CD14-positive monocyte (primary cell): Measurements from ENCODE around the gene ASB4. TPM values are rescaled to one million over a fixed set of nuclear protein-coding genes. Genes with fewer than 3 reads are reported as not detected.

Source experiments
- DNase-seq, 3 donors: peaks; one replicate each; pipeline ENCODE4 v3.0.0-alpha.2; 2011 to 2022
- H2AFZ ChIP-seq: 2 replicates; pipeline ENCODE4 v1.6.0; 2012; ENCODE audit warnings: mild to moderate bottlenecking, low read depth, low read length, inconsistent platforms; ENCODE audit not compliant: insufficient read depth, poor library complexity, severe bottlenecking
- H3K27ac ChIP-seq, 2 donors: 1 replicate in 1 of 2; 2 replicates in 1 of 2; pipeline ENCODE4 v1.5.1; 2012 to 2013; ENCODE audit warnings: low read length in 2 of 2, control low read depth in 1 of 2, inconsistent platforms in 1 of 2, low read depth in 1 of 2, mild to moderate bottlenecking in 1 of 2
- H3K27me3 ChIP-seq, 2 donors: one replicate each; pipeline versions ENCODE4 v1.6.0 to v1.6.1; 2011 to 2013; ENCODE audit warnings: low read length in 2 of 2; ENCODE audit not compliant: control insufficient read depth in 2 of 2, insufficient read depth in 2 of 2
- H3K36me3 ChIP-seq, 2 donors: replicated peaks in 1 of 2; 1 replicate in 1 of 2; 2 replicates in 1 of 2; pipeline versions ENCODE4 v1.5.1 to v1.6.1; 2012 to 2013; ENCODE audit warnings: low read length in 2 of 2, control low read depth in 1 of 2, inconsistent platforms in 1 of 2, mild to moderate bottlenecking in 1 of 2; ENCODE audit not compliant: insufficient read depth in 2 of 2, control insufficient read depth in 1 of 2
- H3K4me1 ChIP-seq, 2 donors: 1 replicate in 1 of 2; 2 replicates in 1 of 2; pipeline versions ENCODE4 v1.5.1 to v1.6.1; 2012 to 2013; ENCODE audit warnings: low read length in 2 of 2, control low read depth in 1 of 2, inconsistent platforms in 1 of 2, mild to moderate bottlenecking in 1 of 2, moderate library complexity in 1 of 2; ENCODE audit not compliant: insufficient read depth in 2 of 2, control insufficient read depth in 1 of 2
- H3K4me2 ChIP-seq: replicated peaks from 2 replicates; pipeline ENCODE3; 2012; ENCODE audit warnings: low read length, moderate library complexity, mild to moderate bottlenecking; ENCODE audit not compliant: poor library complexity, severe bottlenecking; ENCODE audit errors: extremely low read depth
- H3K4me3 ChIP-seq, 3 experiments: fragments of 200-600 bp in 1 of 3; sonication (generic) in 1 of 3; replicated peaks in 1 of 3; 1 replicate in 2 of 3; 2 replicates in 1 of 3; pipeline ENCODE4 v1.5.1; 2011 to 2013; ENCODE audit warnings: low read length in 3 of 3, mild to moderate bottlenecking in 3 of 3, control low read depth in 2 of 3, low read depth in 2 of 3, inconsistent platforms in 1 of 3, moderate library complexity in 1 of 3
- H3K79me2 ChIP-seq: 2 replicates; pipeline ENCODE4 v1.6.0; 2012; ENCODE audit warnings: mild to moderate bottlenecking, control low read depth, inconsistent platforms, low read length, moderate library complexity; ENCODE audit not compliant: insufficient read depth
- H3K9ac ChIP-seq: 2 replicates; pipeline ENCODE4 v1.6.0; 2017; ENCODE audit warnings: low read length, mild to moderate bottlenecking; ENCODE audit not compliant: insufficient read depth, poor library complexity, severe bottlenecking
- H3K9me3 ChIP-seq, 2 donors: replicated peaks in 1 of 2; 1 replicate in 1 of 2; 2 replicates in 1 of 2; pipeline versions ENCODE4 v1.5.1 to v1.6.1; 2012 to 2013; ENCODE audit warnings: low read length in 2 of 2, control low read depth in 1 of 2; ENCODE audit not compliant: control insufficient read depth in 1 of 2, insufficient read depth in 1 of 2
- H4K20me1 ChIP-seq: 2 replicates; pipeline ENCODE4 v1.6.0; 2012; ENCODE audit warnings: mild to moderate bottlenecking, low read length, control low read depth, moderate library complexity; ENCODE audit not compliant: insufficient read depth
- H3K27ac Mint-ChIP-seq, 7 donors: one replicate each; pipeline ENCODE4 v1.8.0; 2020; ENCODE audit warnings: mild to moderate bottlenecking in 7 of 7, mixed read lengths in 7 of 7, moderate library complexity in 6 of 7, inconsistent platforms in 2 of 7
- H3K27me3 Mint-ChIP-seq, 3 donors: one replicate each; pipeline ENCODE4 v1.8.0; 2021 to 2022; ENCODE audit warnings: low read depth in 3 of 3, mild to moderate bottlenecking in 3 of 3, mixed read lengths in 3 of 3, moderate library complexity in 3 of 3, inconsistent platforms in 1 of 3
- H3K36me3 Mint-ChIP-seq, 2 donors: one replicate each; pipeline ENCODE4 v1.8.0; 2020; ENCODE audit warnings: mixed read lengths in 2 of 2, inconsistent platforms in 1 of 2, mild to moderate bottlenecking in 1 of 2
- H3K4me1 Mint-ChIP-seq: one replicate; pipeline ENCODE4 v1.8.0; 2020; ENCODE audit warnings: mild to moderate bottlenecking, mixed read lengths
- H3K4me3 Mint-ChIP-seq, 2 donors: one replicate each; pipeline ENCODE4 v1.8.0; 2020; ENCODE audit warnings: mild to moderate bottlenecking in 2 of 2, mixed read lengths in 2 of 2, moderate library complexity in 1 of 2
- H3K9me3 Mint-ChIP-seq, 7 donors: one replicate each; pipeline ENCODE4 v1.8.0; 2020 to 2022; ENCODE audit warnings: mixed read lengths in 7 of 7, mild to moderate bottlenecking in 6 of 7, moderate library complexity in 6 of 7, inconsistent platforms in 2 of 7
- CTCF ChIP-seq: fragments of 200-600 bp; IDR thresholded peaks from one replicate; pipeline ENCODE4 v1.8.0; 2022; ENCODE audit warnings: antibody characterized with exemption, mild to moderate bottlenecking
- WGBS: methylation state at CpG from one replicate; pipeline ENCODE4 v1.1.5; 2013; ENCODE audit warnings: missing lambda C conversion rate; ENCODE audit not compliant: insufficient coverage; 5-methylcytosine and 5-hydroxymethylcytosine counted together
- intact Hi-C, 2 donors: fragments of 100-400 bp; cut with micrococcal nuclease; formaldehyde crosslinking; loops; one replicate each; pipeline versions ENCODE4 v1.15.0 to v1.15.1; 2023
- polyA plus RNA-seq, 3 donors: library from polyadenylated mRNA; depleted of rRNA in 1 of 3; unstranded in 2 of 3; stranded (reverse) in 1 of 3; fragments of 300-500 nt in 2 of 3; fragments of >200 nt in 1 of 3; fragmentation: Illumina TruSeq in 2 of 3; gene quantifications; 1 replicate in 2 of 3; 2 replicates in 1 of 3; pipeline ENCODE4 v1.2.3, GENCODE V29; 2012 to 2021

ASB4 gene
- polyA plus RNA-seq, 3 donors: not detected

DNA sequence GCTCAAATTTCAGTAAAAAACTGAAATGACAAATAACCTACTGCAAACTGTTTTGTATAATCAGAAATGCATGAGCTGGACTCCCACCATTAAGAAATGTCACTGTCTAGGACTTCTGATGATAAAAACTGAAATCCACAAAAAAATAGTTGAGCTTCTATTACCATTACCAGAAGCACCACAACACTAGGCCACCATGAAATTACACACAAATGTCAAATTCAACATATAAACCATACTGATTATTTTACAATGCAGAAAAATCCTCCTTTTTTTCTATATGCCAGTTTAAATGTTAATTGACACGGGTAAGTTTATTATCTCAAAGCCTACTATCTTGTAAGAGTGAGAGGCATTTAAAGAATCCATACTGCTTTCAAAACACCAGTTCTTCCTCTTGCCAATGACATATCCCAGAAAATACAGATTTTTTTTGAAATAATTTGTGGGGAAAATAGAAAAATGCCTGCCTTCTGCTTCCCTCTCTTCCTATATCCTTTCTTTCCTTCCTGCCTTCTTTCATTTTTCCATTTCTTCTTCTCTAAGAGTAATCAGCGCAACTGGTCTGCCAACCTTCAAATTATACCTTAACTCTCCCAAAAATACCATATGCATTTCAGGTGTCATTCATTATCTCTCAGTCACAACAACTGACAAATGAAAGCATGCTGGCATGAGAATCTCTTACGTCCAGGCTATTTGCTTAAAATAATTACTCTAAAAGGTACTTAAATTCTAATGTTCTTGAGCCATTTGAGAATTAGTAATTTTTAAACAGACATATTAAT, 98.3 kb downstream of the ASB4 start:
- Mint-ChIP-seq H3K9me3 (no peaks in the 10 kb centered on the region), H3K4me3 (no peak overlapping the region), H3K4me1 (peaks cover 8% of the 10 kb centered on the region), H3K36me3 (peaks cover 67% of the 10 kb centered on the region in 2 donors), H3K27ac (no peak overlapping the region), H3K27me3 (no peaks in the 10 kb centered on the region)
- no peak overlapping the region for H2AFZ ChIP-seq
- H3K9me3 ChIP-seq: no peaks in the 10 kb centered on the region
- H3K9ac ChIP-seq: no peak overlapping the region
- peaks cover 6 to 10% of the 10 kb centered on the region in 2 donors for H3K4me1 ChIP-seq
- no peaks in the 10 kb centered on the region for H3K79me2 ChIP-seq
- H4K20me1 ChIP-seq: peaks cover 60% of the 10 kb centered on the region
- peaks cover 63 to 71% of the 10 kb centered on the region in 2 donors for H3K36me3 ChIP-seq
- H3K27ac ChIP-seq: no peak overlapping the region
- H3K4me3 ChIP-seq: no peak overlapping the region
- intact Hi-C loops: no loop called here
- no peak overlapping the region for H3K4me2 ChIP-seq
- no peak for TF ChIP-seq CTCF
- no peaks in the 10 kb centered on the region for H3K27me3 ChIP-seq
- DNase-seq: no peak
- 100% methylated on average over 1 of the region's 3 CpGs for WGBS

- no peak overlapping the region for H3K27ac Mint-ChIP-seq
- H3K4me1 ChIP-seq: peaks cover 12 to 18% of the 10 kb centered on the region in 2 donors
- no peak overlapping the region for H3K4me3 Mint-ChIP-seq
- no CpG with 5 or more reads among the region's 1 CpG for WGBS
- no peaks in the 10 kb centered on the region for H3K27me3 Mint-ChIP-seq
- H3K4me2 ChIP-seq: no peak overlapping the region
- peaks cover 72 to 80% of the 10 kb centered on the region in 2 donors for H3K36me3 ChIP-seq
- H4K20me1 ChIP-seq: peaks cover 65% of the 10 kb centered on the region
- no peaks in the 10 kb centered on the region for H3K9me3 Mint-ChIP-seq
- no peak for TF ChIP-seq CTCF
- intact Hi-C loops: no loop called here
- no peak overlapping the region for H3K9ac ChIP-seq
- H3K9me3 ChIP-seq: no peaks in the 10 kb centered on the region
- peaks cover 16% of the 10 kb centered on the region for H3K4me1 Mint-ChIP-seq
- H3K4me3 ChIP-seq: no peak overlapping the region
- H2AFZ ChIP-seq: no peak overlapping the region
- no peaks in the 10 kb centered on the region for H3K27me3 ChIP-seq
- no peaks in the 10 kb centered on the region for H3K79me2 ChIP-seq
- no peak for DNase-seq
- H3K27ac ChIP-seq: no peak overlapping the region
- peaks cover 75 to 76% of the 10 kb centered on the region in 2 donors for H3K36me3 Mint-ChIP-seq
Observed at GRCh38 chr7:95584769-95585425, 99.2 kb downstream of the ASB4 start.
